HFF-Myc (cell line): ENCODE data around the gene FLYWCH1.

ENCODE experiments used
- DNase-seq: peaks from one replicate; pipeline ENCODE4 v3.0.0-alpha.2; 2011; ENCODE audit warnings: low read depth; ENCODE audit errors: extremely low read depth
- H3K4me3 ChIP-seq: replicated peaks from 2 replicates; pipeline ENCODE4 v1.5.1; 2011; ENCODE audit warnings: low read depth, mild to moderate bottlenecking, control low read depth, low read length
- CTCF ChIP-seq: IDR thresholded peaks from 2 replicates; pipeline ENCODE4 v1.5.1; 2012; ENCODE audit warnings: mild to moderate bottlenecking, low read depth, low read length, control low read depth; ENCODE audit errors: missing control alignments

The FLYWCH1 gene

GRCh38 chr16:2966043-2966807, 54.5 kb downstream of the FLYWCH1 start:
- no peak overlapping the region for H3K4me3 ChIP-seq
- no peak for TF ChIP-seq CTCF
- no peak for DNase-seq

- TF ChIP-seq CTCF = no peak
- DNase-seq = no peak
- no peak overlapping the region for H3K4me3 ChIP-seq
These were observed 55.1 kb downstream of the FLYWCH1 start for GRCh38 chr16:2966808-2967191.

- no peak for DNase-seq
- H3K4me3 ChIP-seq = no peak overlapping the region
These were observed 55.5 kb downstream of the FLYWCH1 start for GRCh38 chr16:2967211-2967631.

GRCh38 chr16:2967721-2968161, 56.0 kb downstream of the FLYWCH1 start:
- DNase-seq = no peak
- no peak for TF ChIP-seq CTCF
- H3K4me3 ChIP-seq = no peak overlapping the region

More at GRCh38 chr16:2967211-2967631, 55.5 kb downstream of the FLYWCH1 start:
- no peak for TF ChIP-seq CTCF

- H3K4me3 ChIP-seq = peak overlapping the region; percentile 62
- DNase-seq = no peak
- TF ChIP-seq CTCF = no peak
These were observed 56.6 kb downstream of the FLYWCH1 start for GRCh38 chr16:2968368-2968737.

- no peak for TF ChIP-seq CTCF
- peak; percentile 57 for DNase-seq
These were observed 57.2 kb downstream of the FLYWCH1 start, which contains the start of gene PAQR4 for GRCh38 chr16:2968738-2969544. TSS of gene PAQR4 (plus strand) at chr16:2969348. CDS start at chr16:2969675, 327 bp downstream.

More at GRCh38 chr16:2968738-2969544, 57.2 kb downstream of the FLYWCH1 start, which contains the start of gene PAQR4:
- H3K4me3 ChIP-seq = peak within 1 kb of the TSS; percentile 62
